HG03565 (cell line): ENCODE results near the gene EDARADD.

Source experiments
- ATAC-seq: cut with Tn5 transposase; IDR thresholded peaks from one replicate; pipeline ENCODE4 v1.9.1; 2021; ENCODE audit warnings: mild to moderate bottlenecking, moderate library complexity; ENCODE audit not compliant: unreplicated experiment

The EDARADD gene

GRCh38 chr1:236511735-236512418, 117.8 kb downstream of the EDARADD start:
- no peak for ATAC-seq

GRCh38 chr1:236514703-236515442, 120.8 kb downstream of the EDARADD start:
- no peak for ATAC-seq

GRCh38 chr1:236515443-236515958, 121.4 kb downstream of the EDARADD start:
- no peak for ATAC-seq

- ATAC-seq = no peak
Observed at GRCh38 chr1:236516929-236517704, 123.0 kb downstream of the EDARADD start.

GRCh38 chr1:236518322-236518721, 124.2 kb downstream of the EDARADD start:
- ATAC-seq = no peak

- no peak for ATAC-seq
Observed at GRCh38 chr1:236520445-236521005, 126.4 kb downstream of the EDARADD start.

GRCh38 chr1:236522937-236523703, 129.0 kb downstream of the EDARADD start:
- no peak for ATAC-seq

- ATAC-seq = peak; percentile 24
Observed at GRCh38 chr1:236523704-236524141, 129.6 kb downstream of the EDARADD start, which contains the start of gene LGALS8. Gene LGALS8 (plus strand): TSS chr1:236523982. CDS start chr1:236526071, 2,089 bp downstream.

GRCh38 chr1:236524142-236524894, 130.2 kb downstream of the EDARADD start:
- peak; percentile 94 for ATAC-seq

- no peak for ATAC-seq
Observed at GRCh38 chr1:236524895-236525184, 130.8 kb downstream of the EDARADD start.

GRCh38 chr1:236526079-236526478, 132.0 kb downstream of the EDARADD start:
- no peak for ATAC-seq

- ATAC-seq = no peak
Observed at GRCh38 chr1:236530286-236530685, 136.2 kb downstream of the EDARADD start.

GRCh38 chr1:236530959-236531358, 136.9 kb downstream of the EDARADD start:
- ATAC-seq = no peak

- ATAC-seq = no peak
Observed at GRCh38 chr1:236532850-236533249, 138.8 kb downstream of the EDARADD start.

- no peak for ATAC-seq
Observed at GRCh38 chr1:236534151-236534651, 140.1 kb downstream of the EDARADD start.
